Measurements from ENCODE around the gene SORT1. TPM values are rescaled to one million over a fixed set of nuclear protein-coding genes. Genes with fewer than 3 reads are reported as not detected.
A peak's percentile ranks its signal among the peaks of the same experiment; 100 is the strongest.

SORT1 gene
- total RNA-seq, 1 experiment from 2014 or later, result 47.9 TPM

- H3K4me3 Mint-ChIP-seq, result no peak overlapping the region
- H3K23me2 ChIP-seq (ENCODE audit: insufficient read length, low read depth, low read length, poor library complexity, severe bottlenecking), result no peaks in the 10 kb centered on the region
Observed at GRCh38 chr1:109371341-109371739, 26.4 kb downstream of the SORT1 start.

More at GRCh38 chr1:109371341-109371739, 26.4 kb downstream of the SORT1 start:
- H4K20me1 ChIP-seq (ENCODE audit: control insufficient read depth, insufficient read depth, insufficient read length), result no peaks in the 10 kb centered on the region
- no peak overlapping the region for H4K5ac ChIP-seq (ENCODE audit: insufficient read length, low read depth, low read length)
- no peaks in the 10 kb centered on the region for H3K9me3 ChIP-seq (ENCODE audit: control insufficient read depth, low read depth, low read length)
- H2BK15ac ChIP-seq (ENCODE audit: low read depth, low read length), result no peak overlapping the region
- Mint-ChIP-seq H3K4me1 (peaks cover 23 to 25% of the 10 kb centered on the region in 2 experiments), H3K27ac (peak overlapping the region in 2 of 3 experiments; percentile 15 to 38; a peak in 3 of 7 replicates), H3K9me3 (no peaks in the 10 kb centered on the region), H3K27me3 (ENCODE audit: low read depth) (no peaks in the 10 kb centered on the region), H3K36me3 (ENCODE audit: insufficient read depth in 1 of 3, low read depth in 3 of 3) (peaks cover 15 to 18% (median 16%) of the 10 kb centered on the region in 3 experiments)
- H3K4me2 ChIP-seq (ENCODE audit: insufficient read depth, insufficient read length, low read length), result no peak overlapping the region
- no peaks in the 10 kb centered on the region for H3K27me3 ChIP-seq (ENCODE audit: insufficient read depth, low read length)
- H2BK12ac ChIP-seq (ENCODE audit: insufficient read length, low read depth, low read length), result no peak overlapping the region
- no peak overlapping the region for H4K8ac ChIP-seq (replicated peaks; ENCODE audit: insufficient read length, low read depth, low read length)
- H3K4ac ChIP-seq (ENCODE audit: low read depth, low read length), result no peak overlapping the region
- no peak overlapping the region for H2AK5ac ChIP-seq (ENCODE audit: insufficient read length, low read length)
- H3K9ac ChIP-seq (ENCODE audit: extremely low read depth, insufficient read length, low read length), result no peak overlapping the region
- H2BK120ac ChIP-seq (ENCODE audit: low read depth, low read length, poor library complexity, severe bottlenecking), result no peak overlapping the region
- no peak overlapping the region for H2BK20ac ChIP-seq (ENCODE audit: low read depth, low read length, poor library complexity, severe bottlenecking)
- H3T11ph ChIP-seq (ENCODE audit: low read length), result no peak overlapping the region
- H3K4me1 ChIP-seq (ENCODE audit: insufficient read depth, low read length), result no peaks in the 10 kb centered on the region; the same call in 1 of the 2 replicates
- no peak for DNase-seq
- no peak overlapping the region for H3K14ac ChIP-seq (ENCODE audit: insufficient read depth, low read length)
- H3K79me1 ChIP-seq (ENCODE audit: insufficient read depth, low read depth, low read length, poor library complexity, severe bottlenecking), result peaks cover 5% of the 10 kb centered on the region
- no peak for TF ChIP-seq CTCF (conservative IDR thresholded peaks at IDR 0.05)
- no peak overlapping the region for H3K56ac ChIP-seq (ENCODE audit: insufficient read length, low read depth, low read length)
- no peak overlapping the region for H2AFZ ChIP-seq (ENCODE audit: low read length)
- no peak overlapping the region for H3K18ac ChIP-seq (ENCODE audit: insufficient read length, low read depth, low read length)
- peaks cover 6% of the 10 kb centered on the region; the same call in 1 of the 2 replicates for H3K79me2 ChIP-seq (ENCODE audit: insufficient read depth, low read length)
- no peak overlapping the region for H2BK5ac ChIP-seq (ENCODE audit: insufficient read length, low read length)
- H4K91ac ChIP-seq (ENCODE audit: insufficient read length, low read depth, low read length), result no peak overlapping the region
- H3K23ac ChIP-seq (ENCODE audit: insufficient read length, low read depth, low read length), result no peak overlapping the region
- no peak overlapping the region for H3K27ac ChIP-seq (ENCODE audit: insufficient read length, low read depth, low read length)
- WGBS (ENCODE audit: extremely low coverage, insufficient read length, low lambda C conversion rate), result no CpG with 5 or more reads among the region's 4 CpGs
